ENCODE results near the gene CADPS.

The CADPS gene

GRCh38 chr3:62863648-62864047 lies 11.6 kb downstream of the CADPS start:
- Histone ChIP-seq H3K9me3 (ENCODE audit: control insufficient read depth, low read length) (no peaks in the 10 kb centered on the region), H3K4me3 (ENCODE audit: low read length) (no peak overlapping the region), H3K27me3 (ENCODE audit: control insufficient read depth, insufficient read depth, low read length) (no peaks in the 10 kb centered on the region), H3K9ac (ENCODE audit: low read length) (no peak overlapping the region), H3K36me3 (ENCODE audit: control insufficient read depth, insufficient read depth, low read length) (no peaks in the 10 kb centered on the region), H3K4me1 (ENCODE audit: control insufficient read depth, insufficient read depth, low read length) (no peaks in the 10 kb centered on the region)

GRCh38 chr3:62859203-62859791 lies 15.9 kb downstream of the CADPS start:
- Histone ChIP-seq H3K36me3 (ENCODE audit: control insufficient read depth, insufficient read depth, low read length) (no peaks in the 10 kb centered on the region), H3K4me1 (ENCODE audit: control insufficient read depth, insufficient read depth, low read length) (no peaks in the 10 kb centered on the region), H3K9me3 (ENCODE audit: control insufficient read depth, low read length) (no peaks in the 10 kb centered on the region), H3K9ac (ENCODE audit: low read length) (no peak overlapping the region), H3K4me3 (ENCODE audit: low read length) (no peak overlapping the region), H3K27me3 (ENCODE audit: control insufficient read depth, insufficient read depth, low read length) (no peaks in the 10 kb centered on the region)

DNA sequence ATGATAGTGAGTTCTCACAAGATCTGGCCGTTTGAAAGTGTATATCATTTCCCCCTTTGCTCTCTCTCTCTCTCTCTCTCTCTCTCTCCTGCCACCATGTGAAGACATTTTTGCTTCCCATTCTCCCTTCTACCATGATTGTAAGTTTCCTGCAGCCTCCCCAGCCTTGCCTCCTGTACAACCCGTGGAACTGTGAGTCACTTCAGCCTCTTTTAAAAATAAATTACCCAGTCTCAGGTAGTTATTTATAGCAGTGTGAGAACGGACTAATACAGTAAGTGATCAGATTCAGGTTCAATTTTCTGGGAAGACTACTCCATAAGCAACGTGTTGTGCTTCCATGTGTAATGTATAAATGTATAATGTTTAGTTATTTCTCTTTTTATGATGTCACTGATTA lies 29.2 kb downstream of the CADPS start:
- Histone ChIP-seq H3K27me3 (ENCODE audit: control insufficient read depth, insufficient read depth, low read length) (no peaks in the 10 kb centered on the region), H3K9ac (ENCODE audit: low read length) (no peak overlapping the region), H3K4me3 (ENCODE audit: low read length) (no peak overlapping the region), H3K4me1 (ENCODE audit: control insufficient read depth, insufficient read depth, low read length) (no peaks in the 10 kb centered on the region), H3K9me3 (ENCODE audit: control insufficient read depth, low read length) (no peaks in the 10 kb centered on the region), H3K36me3 (ENCODE audit: control insufficient read depth, insufficient read depth, low read length) (no peaks in the 10 kb centered on the region)

DNA sequence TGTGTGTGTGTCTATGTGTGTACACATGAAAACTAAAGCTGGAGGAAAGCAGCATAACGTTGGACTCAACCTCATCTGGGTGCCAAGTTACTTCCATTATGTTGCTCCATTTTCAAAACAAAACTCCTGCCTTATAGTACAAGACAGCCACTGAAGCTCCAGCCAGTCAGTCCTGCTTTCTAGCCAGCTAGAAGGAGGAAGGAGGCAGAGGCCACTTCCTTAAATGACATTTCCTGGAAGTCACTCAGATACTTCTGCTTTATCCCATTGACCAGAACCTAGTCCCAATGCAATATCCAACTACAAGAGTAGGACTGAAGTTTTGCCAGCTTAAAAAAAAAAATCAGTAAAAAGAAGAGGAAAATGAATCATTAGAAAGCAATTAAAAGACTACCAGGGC lies 31.7 kb downstream of the CADPS start:
- no peaks in the 10 kb centered on the region for H3K4me1 ChIP-seq (ENCODE audit: control insufficient read depth, insufficient read depth, low read length)
- H3K9me3 ChIP-seq (ENCODE audit: control insufficient read depth, low read length) = no peaks in the 10 kb centered on the region
- no peaks in the 10 kb centered on the region for H3K36me3 ChIP-seq (ENCODE audit: control insufficient read depth, insufficient read depth, low read length)
- no peaks in the 10 kb centered on the region for H3K27me3 ChIP-seq (ENCODE audit: control insufficient read depth, insufficient read depth, low read length)
- no peak overlapping the region for H3K9ac ChIP-seq (ENCODE audit: low read length)
- H3K4me3 ChIP-seq (ENCODE audit: low read length) = no peak overlapping the region

DNA sequence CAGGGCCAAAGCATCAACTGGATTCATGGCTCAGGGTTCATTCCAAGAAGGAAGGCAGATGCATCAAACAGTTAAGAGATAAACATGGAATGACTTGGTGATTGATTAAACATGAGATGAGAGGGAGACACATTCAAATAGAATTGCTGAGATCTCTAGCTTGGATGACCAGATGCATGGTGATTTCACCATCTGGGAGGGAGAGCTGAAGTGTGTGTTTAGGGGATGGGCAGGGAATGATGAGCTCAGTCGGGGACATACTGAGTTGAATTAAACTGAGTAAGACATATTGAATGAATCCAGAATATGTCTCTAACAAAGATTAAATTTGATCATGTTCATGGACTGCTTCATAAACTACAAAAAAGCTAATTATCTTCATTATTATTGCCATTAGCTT lies 35.5 kb downstream of the CADPS start:
- H3K27me3 ChIP-seq (ENCODE audit: control insufficient read depth, insufficient read depth, low read length) = no peaks in the 10 kb centered on the region
- no peak overlapping the region for H3K4me3 ChIP-seq (ENCODE audit: low read length)
- H3K9ac ChIP-seq (ENCODE audit: low read length) = no peak overlapping the region
- no peaks in the 10 kb centered on the region for H3K36me3 ChIP-seq (ENCODE audit: control insufficient read depth, insufficient read depth, low read length)
- H3K9me3 ChIP-seq (ENCODE audit: control insufficient read depth, low read length) = no peaks in the 10 kb centered on the region
- H3K4me1 ChIP-seq (ENCODE audit: control insufficient read depth, insufficient read depth, low read length) = peaks cover 4% of the 10 kb centered on the region

GRCh38 chr3:62837145-62837787 lies 38.0 kb downstream of the CADPS start:
- Histone ChIP-seq H3K4me3 (ENCODE audit: low read length) (no peak overlapping the region), H3K9me3 (ENCODE audit: control insufficient read depth, low read length) (no peaks in the 10 kb centered on the region), H3K9ac (ENCODE audit: low read length) (no peak overlapping the region)

GRCh38 chr3:62835554-62836236 lies 39.5 kb downstream of the CADPS start:
- no peak overlapping the region for H3K9ac ChIP-seq (ENCODE audit: low read length)
- H3K9me3 ChIP-seq (ENCODE audit: control insufficient read depth, low read length) = no peaks in the 10 kb centered on the region
- H3K27me3 ChIP-seq (ENCODE audit: control insufficient read depth, insufficient read depth, low read length) = no peaks in the 10 kb centered on the region
- H3K4me1 ChIP-seq (ENCODE audit: control insufficient read depth, insufficient read depth, low read length) = peaks cover 4% of the 10 kb centered on the region
- no peak overlapping the region for H3K4me3 ChIP-seq (ENCODE audit: low read length)
- no peaks in the 10 kb centered on the region for H3K36me3 ChIP-seq (ENCODE audit: control insufficient read depth, insufficient read depth, low read length)

More at GRCh38 chr3:62837145-62837787, 38.0 kb downstream of the CADPS start:
- H3K27me3 ChIP-seq (ENCODE audit: control insufficient read depth, insufficient read depth, low read length) = no peaks in the 10 kb centered on the region
- no peaks in the 10 kb centered on the region for H3K36me3 ChIP-seq (ENCODE audit: control insufficient read depth, insufficient read depth, low read length)
- H3K4me1 ChIP-seq (ENCODE audit: control insufficient read depth, insufficient read depth, low read length) = peaks cover 4% of the 10 kb centered on the region

- Histone ChIP-seq H3K4me1 (ENCODE audit: control insufficient read depth, insufficient read depth, low read length) (peaks cover 4% of the 10 kb centered on the region), H3K27me3 (ENCODE audit: control insufficient read depth, insufficient read depth, low read length) (no peaks in the 10 kb centered on the region), H3K9ac (ENCODE audit: low read length) (no peak overlapping the region), H3K36me3 (ENCODE audit: control insufficient read depth, insufficient read depth, low read length) (no peaks in the 10 kb centered on the region), H3K4me3 (ENCODE audit: low read length) (no peak overlapping the region), H3K9me3 (ENCODE audit: control insufficient read depth, low read length) (no peaks in the 10 kb centered on the region)
Observed at GRCh38 chr3:62833538-62833937, 41.7 kb downstream of the CADPS start.

DNA sequence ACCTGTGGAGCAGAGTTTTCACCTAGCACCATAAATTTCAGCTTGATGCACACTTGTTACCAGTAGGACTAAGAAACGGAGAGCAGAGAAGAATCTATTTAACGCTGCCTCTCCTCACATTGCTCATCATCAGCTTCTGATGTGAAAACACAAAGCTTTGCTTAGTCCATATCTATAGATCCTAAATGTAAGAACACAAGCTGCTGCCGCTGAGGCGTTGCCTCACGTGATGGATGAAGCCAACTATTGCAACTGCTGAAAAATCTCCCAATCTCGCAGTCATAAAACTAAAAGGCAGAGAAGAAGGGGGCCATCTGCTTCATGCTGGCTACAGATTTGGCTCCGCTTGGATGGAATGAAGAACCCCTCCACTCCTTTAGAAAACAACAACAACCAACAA lies 42.7 kb downstream of the CADPS start:
- H3K9me3 ChIP-seq (ENCODE audit: control insufficient read depth, low read length) = no peaks in the 10 kb centered on the region

DNA sequence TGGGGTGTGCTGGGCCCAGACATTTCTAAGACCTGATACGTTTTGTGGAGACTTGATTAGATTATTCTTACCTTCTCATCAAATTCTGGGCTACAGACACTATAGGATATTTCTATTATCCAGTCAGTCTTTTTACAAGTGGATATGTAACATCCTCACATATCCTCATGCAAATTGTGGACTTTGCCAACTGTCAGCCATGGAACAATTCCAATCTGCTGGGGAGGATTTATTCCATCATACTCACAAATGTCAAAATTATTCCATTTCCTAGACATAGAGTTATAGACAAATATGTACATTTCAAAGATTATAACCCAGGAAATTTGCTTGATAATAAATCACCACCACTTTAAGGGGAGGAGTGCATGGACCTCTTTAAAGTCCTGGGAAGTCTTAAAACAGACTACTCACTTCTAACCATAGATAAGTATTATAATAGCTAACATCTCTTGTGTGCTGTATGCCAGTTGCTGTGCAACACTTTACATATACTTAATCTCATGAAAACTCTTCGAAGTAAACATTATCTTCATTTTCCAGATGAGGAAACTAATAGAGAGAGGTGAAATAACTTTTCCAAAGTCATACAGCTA lies 44.4 kb downstream of the CADPS start:
- Histone ChIP-seq H3K27me3 (ENCODE audit: control insufficient read depth, insufficient read depth, low read length) (no peaks in the 10 kb centered on the region), H3K9ac (ENCODE audit: low read length) (no peak overlapping the region), H3K4me3 (ENCODE audit: low read length) (no peak overlapping the region), H3K9me3 (ENCODE audit: control insufficient read depth, low read length) (no peaks in the 10 kb centered on the region), H3K36me3 (ENCODE audit: control insufficient read depth, insufficient read depth, low read length) (no peaks in the 10 kb centered on the region), H3K4me1 (ENCODE audit: control insufficient read depth, insufficient read depth, low read length) (peaks cover 4% of the 10 kb centered on the region)

More for the DNA sequence above, 42.7 kb downstream of the CADPS start:
- Histone ChIP-seq H3K4me3 (ENCODE audit: low read length) (no peak overlapping the region), H3K36me3 (ENCODE audit: control insufficient read depth, insufficient read depth, low read length) (no peaks in the 10 kb centered on the region), H3K27me3 (ENCODE audit: control insufficient read depth, insufficient read depth, low read length) (no peaks in the 10 kb centered on the region), H3K9ac (ENCODE audit: low read length) (no peak overlapping the region), H3K4me1 (ENCODE audit: control insufficient read depth, insufficient read depth, low read length) (peaks cover 4% of the 10 kb centered on the region)

- Histone ChIP-seq H3K27me3 (ENCODE audit: control insufficient read depth, insufficient read depth, low read length) (no peaks in the 10 kb centered on the region), H3K4me3 (ENCODE audit: low read length) (no peak overlapping the region), H3K36me3 (ENCODE audit: control insufficient read depth, insufficient read depth, low read length) (no peaks in the 10 kb centered on the region), H3K9me3 (ENCODE audit: control insufficient read depth, low read length) (no peaks in the 10 kb centered on the region), H3K9ac (ENCODE audit: low read length) (no peak overlapping the region), H3K4me1 (ENCODE audit: control insufficient read depth, insufficient read depth, low read length) (no peaks in the 10 kb centered on the region)
Observed at GRCh38 chr3:62827550-62827949, 47.7 kb downstream of the CADPS start.

DNA sequence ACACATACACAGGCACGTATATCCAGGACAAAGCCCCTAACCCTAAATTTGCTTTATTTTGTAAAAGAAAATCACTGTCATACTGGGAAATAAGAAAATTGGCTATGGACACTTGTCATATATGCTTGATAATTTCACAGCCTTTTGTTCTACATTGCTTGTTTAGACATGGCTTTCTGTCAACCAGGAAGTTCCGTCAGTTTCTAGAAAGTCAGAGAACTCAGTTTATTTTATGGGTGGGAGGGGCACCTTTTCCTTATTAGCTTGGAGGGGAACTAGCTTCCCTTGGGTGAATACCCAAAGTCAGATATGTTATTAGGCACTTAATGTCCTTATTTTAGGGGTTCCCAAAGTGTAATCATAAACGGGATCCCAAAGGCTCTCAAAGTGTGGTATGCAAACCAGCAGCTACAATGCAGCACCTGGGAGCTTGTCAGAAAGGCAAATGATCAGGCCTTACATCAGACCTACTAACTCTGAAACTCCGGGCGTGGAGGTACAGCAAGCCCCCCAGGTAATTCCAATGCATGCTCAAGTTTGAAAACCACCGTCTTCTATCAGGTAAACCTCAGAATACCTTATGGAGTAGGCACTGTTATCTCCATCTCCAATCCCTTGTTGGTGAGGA lies 50.1 kb downstream of the CADPS start:
- Histone ChIP-seq H3K9ac (ENCODE audit: low read length) (no peak overlapping the region), H3K9me3 (ENCODE audit: control insufficient read depth, low read length) (no peaks in the 10 kb centered on the region), H3K4me3 (ENCODE audit: low read length) (no peak overlapping the region), H3K27me3 (ENCODE audit: control insufficient read depth, insufficient read depth, low read length) (no peaks in the 10 kb centered on the region), H3K4me1 (ENCODE audit: control insufficient read depth, insufficient read depth, low read length) (no peaks in the 10 kb centered on the region), H3K36me3 (ENCODE audit: control insufficient read depth, insufficient read depth, low read length) (no peaks in the 10 kb centered on the region)

Measured in mucosa of stomach (tissue), 1 donor.